ENCODE results near the gene RDH16.
A peak's percentile ranks its signal among the peaks of the same experiment; 100 is the strongest.
"Not testable (repeated sequence)": the region's sequence is repeated elsewhere in the genome, so short reads cannot be mapped to it uniquely, and the experiment has no call there.

Gene RDH16

DNA sequence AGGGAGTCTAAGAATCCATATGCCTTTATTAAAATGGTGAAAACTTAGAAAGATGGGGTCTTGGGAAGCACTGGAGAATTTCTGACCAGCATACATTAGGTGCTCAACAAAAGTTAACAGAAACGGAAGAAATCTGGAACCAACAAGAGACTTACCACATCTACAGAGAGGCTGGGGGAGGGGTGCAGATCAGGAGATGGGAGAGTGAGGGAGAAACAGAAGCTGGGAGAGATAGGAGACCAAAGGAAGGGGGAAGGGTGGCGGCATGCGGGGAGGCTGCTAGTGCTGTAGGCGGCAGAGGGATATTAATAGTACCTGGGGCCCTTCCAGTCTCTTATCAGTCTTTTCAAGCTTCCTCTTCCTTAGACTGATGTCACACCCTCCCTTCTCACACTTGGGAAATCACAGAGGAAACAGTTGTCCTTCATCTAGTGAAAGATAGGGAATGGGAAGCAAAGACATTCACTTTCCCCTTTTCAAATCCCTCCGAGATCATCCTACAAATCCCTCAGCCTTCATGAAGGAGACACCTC, 30.9 kb upstream of the RDH16 start:
- no peak for DNase-seq

DNA sequence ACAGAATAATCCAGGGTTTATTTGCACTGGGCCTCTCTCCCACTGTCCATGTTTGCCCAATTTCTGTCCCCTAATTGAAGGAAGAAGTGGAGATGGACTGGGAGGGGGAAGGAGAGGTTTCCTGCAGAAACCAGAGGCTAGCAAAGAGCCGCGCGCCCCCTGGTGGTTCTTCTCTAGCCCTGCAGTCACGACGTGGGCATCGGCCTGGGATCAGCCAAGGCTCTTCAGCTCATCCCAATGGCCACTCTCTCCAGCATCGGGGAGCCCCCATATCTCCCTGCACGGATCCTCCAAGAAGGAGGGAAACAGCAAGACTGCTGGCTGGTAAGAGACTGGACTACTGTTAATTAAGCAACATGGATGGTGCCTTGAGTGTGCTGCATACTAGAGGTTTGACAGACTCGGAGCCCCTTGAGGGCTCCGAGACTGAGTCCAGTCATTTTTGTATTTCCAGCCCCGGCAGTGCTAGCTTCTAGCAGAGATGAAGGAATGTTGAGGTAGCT, 30.2 kb upstream of the RDH16 start:
- peak; percentile 73 to 74 for DNase-seq

DNA sequence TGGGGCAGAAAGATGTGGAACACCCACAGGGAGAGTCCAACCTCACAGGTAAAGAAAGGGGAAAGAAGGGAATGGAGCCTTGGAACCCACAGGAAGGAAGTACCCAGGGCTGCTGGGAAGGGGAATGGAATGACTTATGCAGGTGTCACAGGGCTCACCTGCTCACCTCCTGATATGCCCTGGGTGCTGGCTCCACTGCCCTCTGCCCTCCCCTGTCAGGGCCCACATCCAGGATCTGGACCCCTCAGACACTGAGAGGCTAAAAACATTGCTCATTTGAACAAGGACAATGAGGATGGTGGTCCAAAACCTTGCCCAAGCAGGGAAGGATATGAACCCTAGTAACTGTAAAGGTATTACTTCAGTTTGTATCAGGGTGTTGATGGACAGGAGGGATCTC, 29.6 kb upstream of the RDH16 start:
- no peak for DNase-seq

DNA sequence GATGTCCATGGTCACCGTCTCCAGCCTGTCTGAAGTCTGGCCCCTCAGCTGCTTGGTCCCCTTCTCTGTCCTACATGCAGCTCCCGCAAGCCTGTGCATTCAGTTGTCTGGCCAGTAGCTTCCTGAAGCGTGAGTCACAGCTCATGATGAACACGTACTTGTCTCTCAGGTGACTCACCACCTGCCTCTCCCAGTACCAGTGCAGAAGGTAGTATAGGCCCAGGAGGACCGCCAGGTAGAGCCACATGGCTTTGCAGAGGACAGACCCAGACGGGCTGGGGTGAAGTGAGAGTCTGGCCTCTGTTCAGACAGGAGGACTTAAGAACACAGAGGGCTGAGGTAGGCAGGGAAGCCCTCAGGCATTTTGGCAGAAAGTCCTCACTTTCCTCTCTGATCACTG, 28.3 kb upstream of the RDH16 start:
- not testable (repeated sequence) for DNase-seq

DNA sequence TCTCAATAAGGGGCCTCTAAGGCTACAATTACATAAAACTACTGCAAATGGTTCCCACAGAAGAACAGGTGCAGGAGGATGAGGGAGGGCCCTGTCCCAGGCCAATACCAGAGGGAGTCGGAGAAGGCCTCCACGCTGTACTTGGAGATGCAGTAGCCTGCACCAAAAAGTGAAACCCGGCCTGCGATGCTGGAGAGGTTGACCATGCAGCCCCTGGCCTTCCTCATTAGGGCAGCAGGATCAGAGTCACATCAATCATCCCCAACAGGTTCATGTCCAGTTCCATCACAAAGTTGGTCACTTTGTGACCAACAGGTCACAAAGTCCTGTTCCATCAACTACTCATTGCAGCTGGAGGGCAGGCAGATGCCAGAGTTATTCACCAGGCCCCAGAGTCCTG, 26.0 kb upstream of the RDH16 start:
- no peak for DNase-seq

DNA sequence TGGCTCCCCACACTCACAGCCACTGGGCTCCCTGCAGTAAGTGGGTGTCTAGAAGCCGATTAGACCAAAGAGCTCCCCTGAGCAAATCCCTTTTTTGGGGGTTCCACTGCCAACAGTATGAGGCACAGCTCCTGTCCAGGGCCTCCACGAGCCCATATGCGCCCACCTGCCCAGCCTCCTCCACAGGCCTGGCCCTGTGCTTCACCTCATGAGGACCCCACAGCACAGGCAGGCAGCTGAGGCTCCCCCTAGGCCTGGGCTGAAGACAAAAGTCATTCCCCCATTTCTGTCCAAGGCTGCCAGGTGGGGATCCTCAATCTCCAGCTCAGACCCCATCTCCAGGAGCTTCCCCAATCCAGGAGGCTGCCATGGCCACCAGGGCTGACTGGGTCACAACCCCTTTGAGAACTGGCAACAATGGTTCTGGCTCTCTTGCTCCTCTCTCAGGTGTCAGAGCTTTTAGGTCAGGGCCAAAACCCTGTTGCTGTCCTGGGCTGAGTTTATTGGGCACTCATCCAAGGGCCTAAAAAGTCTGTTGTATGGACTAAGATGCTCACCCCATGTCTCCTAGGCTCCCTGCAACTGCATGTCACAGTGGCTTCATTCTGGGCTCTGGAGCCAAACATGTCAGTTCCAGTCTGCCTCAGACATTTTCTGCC, 25.3 kb upstream of the RDH16 start:
- not testable (repeated sequence) for DNase-seq

DNA sequence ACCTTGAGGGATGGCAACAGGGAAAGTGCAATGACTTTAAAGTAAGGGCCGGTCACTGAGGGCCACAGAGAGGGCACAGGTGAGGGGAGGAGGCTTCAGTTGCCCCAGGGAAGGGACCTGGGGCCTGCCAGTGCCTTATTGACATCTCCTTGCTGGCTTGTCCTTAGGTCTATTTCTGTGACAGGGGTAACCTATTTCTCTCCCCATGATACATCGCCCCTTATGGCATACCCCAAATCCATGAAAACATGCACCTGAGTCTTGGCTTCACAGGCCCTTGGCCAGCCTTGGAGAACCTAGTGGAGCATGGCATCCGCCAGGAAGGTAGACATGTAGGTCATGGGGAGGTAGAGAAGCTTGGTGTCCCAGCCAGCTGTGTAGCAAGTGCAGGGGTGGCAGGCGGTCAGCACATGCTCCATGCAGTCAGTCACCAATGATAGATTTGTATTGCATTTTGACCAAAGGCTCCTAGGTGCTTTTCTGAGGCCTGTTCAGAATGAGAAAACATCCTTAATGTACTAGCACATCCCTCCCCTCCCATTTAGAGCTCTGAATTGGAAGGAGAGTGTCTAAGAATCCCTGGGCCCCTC, 23.6 kb upstream of the RDH16 start:
- no peak for DNase-seq

DNA sequence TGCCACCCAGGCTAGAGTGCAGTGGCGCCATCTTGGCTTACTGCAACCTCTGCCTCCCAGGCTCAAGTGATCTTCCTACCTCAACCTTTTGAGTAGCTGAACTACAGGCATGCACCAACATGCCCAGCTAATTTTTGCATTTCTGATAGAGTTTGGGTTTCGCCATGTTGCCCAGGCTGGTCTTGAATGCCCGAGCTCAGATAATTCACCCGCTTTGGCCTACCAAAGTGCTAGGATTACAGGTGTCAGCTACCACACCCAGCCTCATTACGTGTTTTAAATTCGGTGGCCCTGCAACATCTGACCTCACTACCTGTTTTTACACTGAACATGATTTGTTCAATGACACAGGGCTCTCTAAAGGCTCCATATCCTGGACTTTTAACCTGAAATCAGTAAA, 22.9 kb upstream of the RDH16 start:
- no peak for DNase-seq

DNA sequence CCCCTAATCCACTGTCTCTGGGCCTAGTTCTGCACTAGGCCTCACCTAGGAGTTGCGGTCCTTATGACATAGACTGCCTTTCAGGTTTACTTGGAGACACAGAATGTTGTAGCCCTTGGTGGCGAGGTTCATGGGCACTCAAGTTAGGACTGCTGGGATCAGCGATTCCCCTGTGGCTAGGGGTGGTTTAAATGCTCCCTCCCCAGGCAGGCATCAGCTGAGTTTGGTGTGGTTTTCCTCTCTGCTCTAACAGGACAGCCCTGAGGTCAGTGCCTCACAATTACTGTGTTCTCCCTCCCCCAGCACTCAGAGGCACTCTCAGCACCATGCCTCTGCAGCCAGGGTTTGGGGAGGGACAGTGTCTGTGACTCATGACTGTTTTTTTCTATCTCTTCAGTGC, 22.2 kb upstream of the RDH16 start:
- no peak for DNase-seq

DNA sequence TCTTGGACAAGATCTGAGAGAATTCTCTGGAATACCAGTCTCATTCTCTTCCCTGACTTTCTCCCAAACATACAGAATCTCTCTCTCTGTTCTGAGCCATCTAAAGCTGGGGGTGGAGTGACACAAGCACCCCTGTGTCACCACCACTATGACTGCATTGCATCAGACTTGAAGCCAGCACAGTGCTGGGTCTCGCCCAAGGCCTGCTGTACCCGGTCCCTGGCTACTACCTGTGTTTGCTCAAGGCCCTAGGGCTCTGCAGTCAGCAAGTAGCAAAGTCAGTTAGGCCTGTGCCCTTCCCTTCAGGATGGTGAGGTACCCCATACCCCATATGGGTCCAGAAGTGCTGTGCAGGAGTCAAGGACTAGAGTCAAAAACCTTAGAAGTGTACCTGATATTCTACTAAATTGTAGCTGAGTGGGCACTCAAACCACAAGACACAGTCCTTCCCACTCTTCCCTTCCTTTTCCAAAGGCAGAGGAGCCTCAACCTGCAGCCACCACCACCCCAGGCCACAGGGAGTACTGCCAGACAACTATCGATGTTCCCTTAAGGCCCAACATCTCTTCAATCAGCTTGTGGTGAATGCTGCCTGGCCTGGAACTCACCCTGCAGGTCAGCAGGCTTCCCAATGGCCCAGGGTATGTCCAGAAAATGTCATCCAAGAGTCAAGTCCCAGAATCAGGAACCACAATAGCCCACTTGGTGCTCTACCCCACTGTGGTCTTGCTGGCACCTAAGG, 21.2 kb upstream of the RDH16 start:
- DNase-seq: no peak

DNA sequence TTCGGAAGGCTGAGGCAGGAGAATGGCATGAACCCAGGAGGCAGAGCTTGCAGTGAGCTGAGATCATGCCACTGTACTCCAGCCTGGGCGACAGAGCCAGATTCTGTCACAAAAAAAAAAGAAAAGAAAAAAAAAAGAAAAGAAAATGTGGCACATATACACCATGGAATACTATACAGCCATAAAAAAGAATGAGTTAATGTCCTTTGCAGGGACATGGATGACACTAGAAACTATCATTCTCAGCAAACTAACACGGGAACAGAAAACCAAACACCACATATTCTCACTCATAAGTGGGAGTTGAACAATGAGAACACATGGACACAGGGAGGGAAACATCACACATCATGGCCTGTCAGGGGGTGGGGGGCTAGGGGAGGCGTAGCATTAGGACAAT, 20.0 kb upstream of the RDH16 start:
- not testable (repeated sequence) for DNase-seq

DNA sequence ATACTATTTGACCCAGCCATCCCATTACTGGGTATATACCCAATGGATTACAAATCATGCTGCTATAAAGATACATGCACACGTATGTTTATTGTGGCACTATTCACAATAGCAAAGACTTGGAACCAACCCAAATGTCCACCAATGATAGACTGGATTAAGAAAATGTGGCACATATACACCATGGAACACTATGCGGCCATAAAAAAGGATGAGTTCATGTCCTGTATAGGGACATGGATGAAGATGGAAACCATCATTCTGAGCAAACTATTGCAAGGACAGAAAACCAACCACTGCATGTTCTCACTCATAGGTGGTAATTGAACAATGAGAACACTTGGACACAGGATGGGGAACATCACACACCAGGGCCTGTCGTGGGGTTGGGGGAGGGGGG, 16.8 kb upstream of the RDH16 start:
- DNase-seq: not testable (repeated sequence)

DNA sequence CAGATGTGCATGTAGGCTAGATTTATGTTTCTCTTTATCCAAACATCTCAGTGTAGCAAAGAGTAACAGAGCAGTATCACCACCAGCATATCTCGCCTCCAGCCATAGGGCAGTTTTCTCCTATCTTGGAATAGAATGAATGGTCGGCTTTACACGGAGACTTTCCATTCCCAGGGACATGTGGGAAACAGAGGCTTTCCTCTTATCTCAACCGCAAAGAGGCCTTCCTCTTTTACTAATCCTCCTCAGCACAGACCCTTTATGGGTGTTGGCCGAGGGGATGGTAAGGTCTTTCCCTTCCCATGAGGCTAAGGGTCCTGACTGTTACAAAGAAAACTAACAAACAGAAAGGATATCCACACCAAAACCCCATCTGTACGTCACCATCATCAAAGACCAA, 11.5 kb upstream of the RDH16 start:
- not testable (repeated sequence) for DNase-seq

DNA sequence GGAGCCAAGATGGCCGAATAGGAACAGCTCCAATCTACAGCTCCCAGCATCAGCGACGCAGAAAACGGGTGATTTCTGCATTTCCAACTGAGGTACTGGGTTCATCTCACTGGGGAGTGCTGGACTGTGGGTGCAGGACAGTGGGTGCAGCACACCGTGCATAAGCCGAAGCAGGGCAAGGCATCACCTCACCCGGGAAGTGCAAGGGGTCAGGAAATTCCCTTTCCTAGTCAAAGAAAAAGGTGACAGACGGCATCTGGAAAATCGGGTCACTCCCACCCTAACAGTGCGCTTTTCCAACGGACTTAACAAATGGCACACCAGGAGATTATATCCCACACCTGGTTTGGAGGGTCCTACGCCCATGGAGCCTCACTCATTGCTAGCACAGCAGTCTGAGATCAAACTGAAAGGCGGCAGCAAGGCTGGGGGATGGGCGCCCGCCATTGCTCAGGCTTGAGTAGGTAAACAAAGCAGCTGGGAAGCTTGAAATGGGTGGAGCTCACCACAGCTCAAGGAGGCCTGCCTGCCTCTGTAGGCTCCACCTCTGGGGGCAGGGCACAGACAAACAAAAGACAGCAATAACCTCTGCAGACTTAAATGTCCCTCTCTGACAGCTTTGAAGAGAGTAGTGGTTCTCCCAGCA, 8.7 kb upstream of the RDH16 start:
- not testable (repeated sequence) for DNase-seq

DNA sequence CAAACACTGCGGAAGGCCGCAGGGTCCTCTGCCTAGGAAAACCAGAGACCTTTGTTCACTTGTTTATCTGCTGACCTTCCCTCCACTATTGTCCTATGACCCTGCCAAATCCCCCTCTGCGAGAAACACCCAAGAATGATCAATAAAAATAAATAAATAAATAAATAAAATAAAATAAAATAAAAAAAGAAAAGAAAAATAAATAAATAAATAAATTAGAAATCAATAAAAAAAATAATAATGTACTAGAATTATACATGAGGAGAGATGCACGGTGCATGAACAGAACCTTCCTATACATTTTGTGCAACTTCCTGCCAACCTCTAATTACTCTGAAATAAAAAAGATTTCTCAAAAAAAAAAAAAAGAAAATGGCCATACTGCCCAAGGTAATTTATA, 7.7 kb upstream of the RDH16 start:
- DNase-seq: not testable (repeated sequence)

DNA sequence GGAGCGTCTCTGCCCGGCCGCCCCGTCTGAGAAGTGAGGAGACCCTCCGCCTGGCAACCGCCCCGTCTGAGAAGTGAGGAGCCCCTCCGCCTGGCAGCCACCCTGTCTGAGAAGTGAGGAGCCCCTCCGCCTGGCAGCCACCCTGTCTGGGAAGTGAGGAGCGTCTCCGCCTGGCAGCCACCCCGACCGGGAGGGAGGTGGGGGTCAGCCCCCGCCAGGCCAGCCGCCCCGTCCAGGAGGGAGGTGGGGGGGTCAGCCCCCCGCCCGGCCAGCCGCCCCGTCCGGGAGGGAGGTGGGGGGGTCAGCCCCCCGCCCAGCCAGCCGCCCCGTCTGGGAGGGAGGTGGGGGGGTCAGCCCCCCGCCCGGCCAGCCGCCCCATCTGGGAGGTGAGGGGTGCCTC, 6.1 kb upstream of the RDH16 start:
- not testable (repeated sequence) for DNase-seq

DNA sequence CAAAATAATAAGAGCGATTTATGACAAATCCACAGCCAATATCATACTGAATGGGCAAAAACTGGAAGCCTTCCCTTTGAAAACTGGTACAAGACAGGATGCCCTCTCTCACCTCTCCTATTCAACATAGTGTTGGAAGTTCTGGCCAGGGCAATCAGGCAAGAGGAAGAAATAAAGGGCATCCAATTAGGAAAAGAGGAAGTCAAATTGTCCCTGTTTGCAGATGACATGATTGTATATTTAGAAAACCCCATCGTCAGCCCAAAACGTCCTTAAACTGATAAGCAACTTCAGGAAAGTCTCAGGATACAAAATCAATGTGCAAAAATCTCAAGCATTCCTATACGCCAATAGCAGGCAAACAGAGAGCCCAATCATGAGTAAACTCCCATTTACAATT, 4.8 kb upstream of the RDH16 start:
- not testable (repeated sequence) for DNase-seq

DNA sequence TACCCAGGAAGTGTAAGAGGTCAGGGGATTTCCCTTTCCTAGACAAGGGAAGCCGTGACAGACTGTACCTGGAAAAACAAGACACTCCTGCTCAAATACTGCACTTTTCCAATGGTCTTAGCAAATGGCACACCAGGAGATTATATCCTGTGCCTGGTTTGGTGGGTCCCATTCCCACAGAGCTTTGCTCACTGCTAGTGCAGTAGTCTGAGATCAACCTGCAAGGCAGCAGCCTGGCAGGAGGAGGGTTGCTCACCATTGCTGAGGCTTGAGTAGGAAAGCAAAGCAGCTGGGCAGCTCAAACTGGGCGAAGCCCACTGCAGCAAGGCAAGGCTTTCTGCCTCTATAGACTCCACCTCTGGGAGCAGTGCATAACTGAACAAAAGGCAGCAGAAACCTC, 1.0 kb upstream of the RDH16 start:
- DNase-seq: no peak

DNA sequence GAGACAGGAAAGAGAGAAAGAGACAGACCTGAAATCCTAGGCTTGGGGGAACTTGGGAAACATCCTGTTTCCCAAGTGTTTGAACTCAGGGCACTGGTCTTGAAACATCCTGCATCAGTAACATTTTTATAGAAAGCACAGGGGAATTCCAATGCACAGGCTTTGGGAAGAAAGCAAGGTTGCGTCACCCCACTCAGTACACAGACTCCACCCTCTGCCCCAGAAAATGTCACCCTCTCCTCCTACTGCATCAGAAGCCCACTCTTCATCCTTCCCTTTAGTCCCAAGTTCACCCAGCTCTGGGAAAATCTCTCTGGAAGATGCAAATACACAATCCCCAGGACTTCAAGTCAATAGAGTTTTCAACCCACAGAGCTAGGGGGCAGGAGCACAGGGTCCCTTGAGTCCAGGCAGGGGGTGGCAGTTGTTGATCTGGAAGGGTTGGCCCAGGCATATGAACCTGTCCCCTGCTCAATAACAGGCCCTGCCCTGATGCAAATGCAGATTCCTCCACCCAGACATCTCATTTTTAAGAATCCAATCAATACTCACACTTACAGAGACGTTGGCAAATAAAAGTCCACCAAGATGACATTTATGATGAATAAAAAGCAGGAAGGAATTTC, 1.7 kb downstream of the RDH16 start:
- DNase-seq: no peak

DNA sequence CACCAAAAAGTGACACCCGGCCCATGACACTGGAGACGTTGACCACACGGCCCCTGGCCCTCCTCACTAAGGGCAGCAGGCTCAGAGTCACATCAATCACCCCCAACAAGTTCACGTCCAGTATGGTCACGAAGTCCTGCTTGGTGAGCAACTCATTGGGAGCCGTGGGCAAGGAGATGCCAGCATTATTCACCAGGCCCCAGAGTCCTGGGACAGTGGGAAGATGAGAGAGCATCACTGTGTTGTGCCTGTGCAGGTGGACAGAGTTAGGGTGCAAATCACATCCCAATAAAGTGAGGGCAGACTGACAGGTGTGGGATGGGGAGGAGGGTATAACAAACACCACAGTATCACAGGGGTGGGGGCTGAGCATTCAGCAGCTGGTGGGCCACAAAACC, 2.5 kb downstream of the RDH16 start:
- no peak for DNase-seq

DNA sequence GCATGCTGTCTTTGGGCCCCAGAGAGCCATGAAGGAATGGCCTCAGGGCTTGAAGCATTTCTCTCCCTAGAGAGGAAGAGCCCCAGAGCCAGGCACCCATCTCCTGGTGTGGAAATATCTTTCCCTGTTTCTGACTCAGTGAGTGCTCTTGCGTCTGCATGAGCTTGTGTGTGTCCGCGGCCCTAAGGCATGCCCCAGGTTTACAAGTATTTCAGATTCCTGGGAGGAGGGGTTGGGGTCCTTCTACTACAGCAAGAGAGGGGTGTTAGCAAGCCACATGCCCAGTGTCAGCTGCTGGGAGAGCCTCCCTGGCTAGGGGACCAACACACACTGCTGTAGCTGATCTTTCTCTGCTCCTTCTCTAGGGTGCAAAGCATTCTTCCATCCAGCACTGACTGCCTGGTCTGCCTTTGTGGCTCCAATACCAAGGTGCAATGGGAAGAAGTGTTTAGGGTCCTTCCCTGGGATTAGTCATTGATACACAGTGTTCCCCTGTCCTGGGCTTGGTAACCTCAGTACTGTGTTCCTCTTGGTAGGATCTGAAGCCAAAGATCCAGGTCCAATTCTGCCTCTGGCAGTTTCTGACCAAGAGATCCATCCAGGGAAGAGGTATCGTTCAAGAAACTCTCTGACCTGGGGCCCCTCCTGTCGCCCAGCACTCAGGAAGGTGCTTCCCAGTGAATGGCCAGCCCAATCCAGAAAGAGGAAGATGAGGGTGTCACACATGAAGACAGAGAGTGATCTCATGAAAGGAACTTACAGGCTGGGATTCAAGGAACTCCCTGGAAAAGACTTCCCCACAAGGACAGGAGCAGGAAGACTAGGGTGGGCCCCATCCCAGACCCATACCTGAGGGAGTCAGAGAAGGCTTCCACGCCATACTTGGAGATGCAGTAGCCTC, 3.1 kb downstream of the RDH16 start:
- DNase-seq: no peak

DNA sequence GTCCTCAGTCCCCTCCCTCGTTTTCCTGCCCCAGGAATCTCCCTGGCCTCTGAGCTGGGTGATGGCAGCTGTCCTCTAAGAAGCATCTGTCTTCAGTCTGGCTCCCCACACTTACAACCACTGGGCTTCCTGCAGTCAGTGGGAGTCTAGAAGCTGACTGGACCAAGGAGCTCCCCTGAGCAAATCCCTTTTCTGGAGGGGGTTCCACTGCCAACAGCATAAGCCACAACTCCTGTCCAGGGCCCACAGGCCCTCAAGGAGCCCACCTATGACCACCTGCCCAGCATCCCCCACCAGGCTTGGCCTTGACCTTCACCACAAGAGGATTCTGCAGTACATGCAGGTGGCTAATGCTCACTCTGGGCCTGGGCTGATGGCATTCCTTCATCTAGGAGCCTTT, 4.1 kb downstream of the RDH16 start:
- DNase-seq: no peak

Data from CD4-positive, alpha-beta T cell treated with Interleukin-4 for 1 hour (primary cell).